Fibroblast of skin of right quadriceps (primary cell): Measurements from ENCODE around the gene ZNF664.

Experiments
- DNase-seq: peaks from one replicate; pipeline ENCODE4 v3.0.0-alpha.2; 2013

Gene ZNF664

GRCh38 chr12:123972457-123973401 lies at the start of gene ZNF664, which contains the start of gene CCDC92:
Gene ZNF664 (plus strand): TSS chr12:123973215. CDS start chr12:124012145, 38,930 bp downstream.
Gene CCDC92 (minus strand): TSS chr12:123972831. CDS start chr12:123944305, 28,526 bp downstream.
- DNase-seq: peak; percentile 92

DNA sequence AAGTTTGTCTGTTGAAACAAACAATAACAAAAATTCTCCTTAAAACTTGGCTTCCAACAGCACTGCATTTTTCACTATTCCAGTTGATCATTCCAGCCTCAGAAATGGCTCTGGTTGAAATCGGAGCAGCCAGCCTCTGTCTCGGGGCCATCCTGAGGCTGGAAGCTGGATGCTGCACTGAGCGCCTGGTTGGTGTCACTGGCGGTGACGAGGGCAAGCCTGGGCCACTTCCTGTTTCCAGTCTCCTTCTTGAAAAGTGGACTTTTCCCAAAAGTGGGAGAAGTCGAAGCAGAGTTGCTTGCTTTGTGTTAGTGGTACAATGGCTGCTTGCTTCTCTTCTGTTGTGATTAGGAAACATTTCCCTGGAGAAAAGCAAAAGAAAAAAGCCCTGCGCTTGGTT lies 49.1 kb upstream of the ZNF664 start:
- no peak for DNase-seq

GRCh38 chr12:123924539-123924938 lies 48.5 kb upstream of the ZNF664 start:
- no peak for DNase-seq

GRCh38 chr12:123928274-123928865 lies 44.6 kb upstream of the ZNF664 start:
- no peak for DNase-seq

DNA sequence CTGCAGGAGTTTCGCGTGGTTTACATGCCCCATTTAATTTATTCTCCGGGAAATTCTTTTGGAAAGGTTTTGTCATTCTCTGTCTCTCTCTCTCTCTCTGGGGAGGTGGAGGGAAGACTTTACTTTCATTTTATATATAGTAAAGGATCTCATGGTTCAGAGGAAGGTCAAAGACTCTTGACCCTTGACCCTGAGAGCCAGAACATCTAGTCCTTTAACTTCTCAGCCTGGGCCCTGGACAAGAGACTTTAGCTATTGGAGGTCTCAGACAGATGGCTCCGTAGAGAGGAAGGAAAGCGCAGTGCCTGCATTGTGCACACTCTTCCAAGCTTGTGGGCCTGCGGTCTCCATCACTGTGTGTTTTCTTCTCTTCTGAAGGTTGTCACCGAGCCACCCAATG lies 44.1 kb upstream of the ZNF664 start:
- no peak for DNase-seq

DNA sequence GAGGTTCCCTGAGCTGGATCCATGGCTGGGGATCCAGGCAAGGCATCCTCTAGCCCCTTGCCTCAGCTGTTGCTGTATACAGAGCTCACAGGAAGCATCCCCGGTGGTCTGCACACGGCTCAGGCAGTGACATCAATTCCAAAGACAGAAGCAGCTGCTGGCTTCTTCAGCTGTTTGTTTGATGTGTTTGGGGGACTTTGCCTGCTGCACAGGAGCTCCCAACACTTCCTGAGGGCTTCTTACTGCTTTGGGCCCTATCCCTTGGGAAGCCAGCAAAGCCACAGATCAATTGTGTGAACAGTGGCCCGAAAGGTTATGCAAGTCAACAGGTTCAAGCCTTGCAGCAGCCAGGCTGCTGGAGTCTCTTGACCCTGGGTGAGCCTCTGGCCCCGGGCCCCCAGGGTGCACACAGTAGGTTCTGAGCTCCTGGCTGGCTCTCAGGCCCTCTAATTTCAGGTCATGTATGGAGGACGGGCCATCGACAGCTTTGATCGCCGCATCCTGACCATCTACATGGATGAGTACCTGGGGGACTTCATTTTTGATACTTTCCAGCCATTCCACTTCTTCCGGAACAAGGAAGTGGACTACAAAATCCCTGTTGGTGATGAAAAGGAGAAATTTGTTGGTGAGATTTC lies 43.0 kb upstream of the ZNF664 start:
- no peak for DNase-seq

GRCh38 chr12:123931686-123932321 lies 41.2 kb upstream of the ZNF664 start:
- no peak for DNase-seq

DNA sequence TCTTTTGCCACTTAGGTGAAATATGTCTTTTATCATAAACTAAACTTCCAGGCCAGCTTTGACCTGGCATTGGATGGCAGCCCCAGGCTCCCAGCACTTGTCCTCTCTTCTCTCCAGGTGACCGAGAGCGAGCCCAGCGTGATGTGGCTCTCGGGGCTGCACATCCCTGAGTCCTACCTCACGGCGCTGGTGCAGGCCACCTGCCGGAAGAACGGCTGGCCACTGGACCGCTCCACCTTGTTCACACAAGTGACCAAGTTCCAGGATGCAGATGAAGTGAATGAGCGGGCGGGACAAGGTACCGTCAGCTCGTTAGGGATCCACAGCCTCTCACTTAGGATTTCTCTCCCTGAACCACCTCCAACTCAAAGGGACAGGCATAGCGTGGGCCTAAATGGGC lies 39.8 kb upstream of the ZNF664 start:
- DNase-seq: no peak

DNA sequence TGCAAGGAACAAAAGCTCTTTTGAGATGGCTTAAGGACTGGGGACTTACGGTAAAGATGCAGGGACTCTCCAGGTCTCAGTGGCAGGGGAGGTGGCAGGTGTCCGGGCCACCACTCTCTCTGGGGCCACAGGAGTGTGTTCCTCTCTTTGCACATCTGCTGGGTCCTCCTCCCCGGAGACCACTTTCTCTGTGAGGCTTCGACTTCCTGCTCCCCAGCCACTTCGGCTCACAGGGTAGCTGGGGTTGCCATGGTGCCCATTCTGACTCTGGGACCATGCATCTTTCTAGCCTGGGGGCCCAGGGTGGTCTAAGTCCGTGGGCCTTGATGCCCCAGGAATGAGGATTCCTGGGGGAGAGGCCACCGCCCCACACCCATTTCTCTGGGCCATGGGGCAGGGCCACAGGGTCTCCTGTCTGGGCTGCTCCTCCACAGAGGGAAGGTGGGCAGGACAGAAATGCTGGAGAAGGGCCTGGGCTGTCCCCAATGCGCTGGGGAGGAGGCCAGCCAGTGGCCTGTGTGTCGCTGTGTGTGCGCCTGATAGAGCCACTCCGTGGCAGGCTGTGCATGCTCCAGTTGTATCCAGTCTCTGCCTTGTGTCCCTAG lies 38.9 kb upstream of the ZNF664 start:
- no peak for DNase-seq

GRCh38 chr12:123934829-123935228 lies 38.2 kb upstream of the ZNF664 start:
- DNase-seq: peak; percentile 54

DNA sequence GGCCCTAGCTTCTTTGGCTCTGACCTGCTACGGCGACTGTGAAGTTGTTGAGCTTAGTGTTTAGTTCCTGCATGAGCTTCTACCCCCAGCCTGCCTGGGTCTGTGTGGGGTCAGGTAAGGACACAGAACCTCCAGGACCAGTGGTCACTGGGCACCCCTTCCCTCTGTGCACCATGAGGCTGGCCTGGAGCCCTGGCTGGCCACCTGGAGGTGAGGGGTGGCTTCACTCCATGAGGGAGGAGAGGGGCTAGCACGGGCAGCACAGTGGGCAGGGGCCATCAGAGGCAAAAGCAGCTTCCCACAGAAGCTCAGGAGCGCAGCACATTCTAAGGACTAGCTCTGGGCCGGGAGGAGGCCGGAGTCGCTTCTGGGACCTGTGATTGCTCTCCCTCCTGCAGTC lies 37.1 kb upstream of the ZNF664 start:
- DNase-seq: no peak

- DNase-seq: no peak
Observed at GRCh38 chr12:123936471-123936870, 36.5 kb upstream of the ZNF664 start.

GRCh38 chr12:123936956-123937706 lies 35.9 kb upstream of the ZNF664 start:
- DNase-seq: no peak

DNA sequence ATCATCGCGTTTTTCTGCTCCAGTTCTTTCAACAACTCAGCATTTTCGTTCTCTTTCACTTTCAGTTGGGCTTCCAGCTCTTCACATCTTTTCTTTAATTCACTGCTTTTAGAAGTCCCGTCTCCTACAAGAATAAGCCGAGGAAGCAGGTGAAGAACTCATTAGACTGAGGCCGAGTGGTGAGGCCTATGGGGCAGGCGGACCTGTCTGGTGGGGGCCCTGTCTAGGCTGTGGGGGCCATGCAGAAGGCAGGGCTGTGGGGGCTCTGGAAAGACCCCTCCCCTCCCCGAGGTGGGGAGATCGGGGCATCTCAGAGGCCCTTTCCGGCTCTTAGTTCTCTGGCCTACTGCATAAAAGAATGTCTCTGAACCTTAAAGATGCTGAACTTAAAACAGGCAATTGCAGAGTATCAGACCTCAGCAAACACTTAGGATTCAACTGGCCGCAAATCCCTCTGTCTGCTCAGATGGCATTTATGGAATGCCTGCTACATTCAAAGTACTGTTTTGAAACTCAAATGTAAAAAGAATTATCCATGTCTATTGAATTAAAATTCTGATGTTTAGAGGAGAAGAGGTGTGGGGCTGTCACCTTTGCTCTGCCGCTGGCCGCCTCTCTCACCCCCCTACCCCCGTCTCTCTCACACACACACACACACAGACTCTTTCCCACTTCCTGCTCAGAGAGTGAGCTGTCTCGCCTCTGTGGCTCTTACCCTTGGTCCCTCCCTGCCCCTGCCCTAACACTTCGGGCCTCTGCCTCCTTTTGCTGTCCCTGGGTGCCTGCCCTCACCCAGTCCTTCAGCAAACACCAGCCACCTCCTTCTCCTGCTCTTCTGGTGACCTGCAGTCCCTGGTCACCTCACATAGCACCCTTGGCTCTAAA lies 35.1 kb upstream of the ZNF664 start:
- no peak for DNase-seq

DNA sequence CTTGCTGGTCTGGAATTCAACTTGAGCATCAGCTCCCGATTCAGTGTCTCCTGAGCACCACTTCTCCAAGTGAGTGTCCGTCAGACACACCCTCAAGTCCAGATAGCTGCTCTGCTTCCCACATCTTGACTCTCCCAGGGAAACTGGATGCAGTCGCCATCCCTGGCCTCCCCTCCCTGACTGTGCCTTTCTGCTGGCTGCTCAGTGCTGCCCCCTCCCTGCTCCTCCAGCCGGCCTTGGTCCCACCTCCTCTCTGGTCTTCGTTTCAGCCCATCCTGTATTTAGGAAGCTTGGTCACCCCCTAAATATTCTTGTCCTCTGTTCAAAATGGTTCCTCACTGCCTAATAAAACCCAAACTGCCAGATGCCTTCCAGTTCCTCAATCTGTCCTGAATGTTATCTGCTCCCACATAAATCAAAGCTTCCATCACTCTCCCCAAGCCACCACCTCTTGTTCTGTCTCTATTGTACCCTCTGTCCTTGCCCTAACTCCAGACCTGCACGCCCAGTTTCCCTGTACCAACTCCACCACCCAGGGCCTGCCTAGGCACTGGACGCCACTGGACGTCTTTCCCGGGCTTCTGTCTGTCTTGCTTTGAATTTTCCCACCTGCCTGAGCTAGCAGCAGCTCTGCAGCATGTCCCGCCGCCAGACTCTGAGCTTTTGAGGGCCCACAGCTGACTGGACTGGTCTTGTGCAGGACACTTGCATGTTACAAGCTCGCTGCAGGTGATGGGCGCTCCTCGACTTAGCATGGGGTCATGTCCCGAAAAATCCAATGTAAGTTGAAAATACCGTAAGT lies 34.1 kb upstream of the ZNF664 start:
- no peak for DNase-seq

DNA sequence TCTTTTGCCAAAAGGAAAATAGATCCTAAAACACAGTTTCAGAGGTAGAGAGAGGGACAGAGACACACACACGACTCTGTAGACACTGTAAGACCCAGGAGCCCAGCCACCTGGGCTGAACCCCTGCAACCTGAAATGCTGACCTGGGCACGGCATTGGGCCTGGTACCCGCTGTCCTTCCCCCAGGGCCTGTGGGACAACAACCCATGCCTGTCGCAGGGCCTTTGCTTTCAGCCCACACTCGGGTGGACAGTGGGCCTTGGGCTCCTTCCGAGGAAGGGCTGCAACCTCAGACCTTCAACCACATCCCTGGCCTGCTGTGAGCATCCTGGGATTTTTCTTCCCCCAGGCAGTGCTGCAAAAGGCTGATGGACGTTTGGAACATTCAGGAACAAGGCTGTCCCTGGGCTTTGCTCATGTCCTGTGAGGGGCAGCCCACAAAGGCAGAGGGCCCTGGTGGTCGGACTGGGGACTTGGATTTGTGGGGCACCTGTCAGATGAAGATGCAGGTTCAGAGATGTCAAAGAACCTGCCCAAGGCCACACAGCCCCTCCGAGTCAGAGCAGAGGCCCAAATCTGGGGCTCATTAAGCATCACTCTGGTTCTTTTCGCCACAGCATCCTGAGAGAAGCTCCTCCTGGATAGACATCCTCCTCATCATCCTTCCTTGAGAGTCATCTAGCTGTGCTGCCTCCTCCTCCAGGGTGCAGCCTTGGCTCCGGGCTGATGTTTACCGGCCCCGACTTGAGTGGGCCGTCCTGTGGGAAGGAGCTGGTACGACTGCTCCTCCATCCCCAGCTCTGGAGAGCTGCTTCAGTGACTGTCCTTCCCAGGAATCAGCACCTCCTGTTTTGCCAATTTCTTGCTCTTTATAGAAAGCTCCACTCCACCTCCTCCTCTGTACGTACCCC lies 33.0 kb upstream of the ZNF664 start:
- no peak for DNase-seq

DNA sequence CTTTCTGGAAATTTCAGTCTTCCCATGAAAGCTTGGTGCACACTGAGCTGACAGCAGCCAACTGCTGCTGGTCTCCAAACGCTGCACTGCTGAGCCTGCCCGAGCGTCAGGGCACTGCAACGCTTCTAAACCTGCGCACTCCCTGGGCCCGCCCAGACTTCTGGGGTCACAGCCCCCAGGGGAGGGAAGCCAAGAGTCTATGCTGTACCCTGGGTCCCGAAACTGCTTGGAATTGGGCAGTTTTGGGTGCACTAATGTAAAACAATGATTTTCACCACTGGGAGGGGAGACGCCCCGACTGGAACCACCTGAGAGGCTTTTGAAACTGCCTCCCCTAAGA lies 32.4 kb upstream of the ZNF664 start:
- no peak for DNase-seq

GRCh38 chr12:123941000-123941399 lies 32.0 kb upstream of the ZNF664 start:
- no peak for DNase-seq

- no peak for DNase-seq
Observed at GRCh38 chr12:123941624-123942237, 31.3 kb upstream of the ZNF664 start.
